WTC11 (cell line): ENCODE data around the gene FGD3. TPM values are rescaled to one million over a fixed set of nuclear protein-coding genes. Genes with fewer than 3 reads are reported as not detected.

Source experiments
- ATAC-seq: fragments of 200-7000 bp; cut with Tn5 transposase; 2 replicates; pipeline ENCODE4 v1.10.0; 2021; ENCODE audit warnings: mild to moderate bottlenecking, moderate library complexity
- CTCF ChIA-PET: fragments of 300-600 bp; sonication (Branson Sonifier 250); formaldehyde crosslinking; loops from one replicate; lab custom pipeline; 2021; ENCODE audit warnings: antibody characterized with exemption; lab: Charles Lee
- POLR2A ChIA-PET: fragments of 350-600 bp; sonication (Branson Sonifier 250); formaldehyde crosslinking; loops from one replicate; lab custom pipeline; 2021; ENCODE audit warnings: antibody characterized with exemption; lab: Charles Lee
- DNase-seq: peaks from one replicate; pipeline ENCODE4 v3.0.0; 2021; ENCODE audit warnings: low spot score
- H3K27ac Mint-ChIP-seq: 2 replicates; pipeline ENCODE4 v1.8.0; 2021; ENCODE audit warnings: mixed read lengths
- H3K27me3 Mint-ChIP-seq: 2 replicates; pipeline ENCODE4 v1.8.0; 2021; ENCODE audit warnings: low read depth, mild to moderate bottlenecking, moderate library complexity, mixed read lengths
- H3K36me3 Mint-ChIP-seq: 2 replicates; pipeline ENCODE4 v1.8.0; 2021; ENCODE audit warnings: mixed read lengths
- H3K4me1 Mint-ChIP-seq: 2 replicates; pipeline ENCODE4 v1.8.0; 2022; ENCODE audit warnings: mixed read lengths
- H3K4me3 Mint-ChIP-seq: 2 replicates; pipeline ENCODE4 v1.8.0; 2021; ENCODE audit warnings: mild to moderate bottlenecking, moderate library complexity, mixed read lengths
- H3K9me3 Mint-ChIP-seq: 2 replicates; pipeline ENCODE4 v1.8.0; 2021; ENCODE audit warnings: mixed read lengths
- E2F1 ChIP-seq: sonication (generic); formaldehyde crosslinking; IDR thresholded peaks from 2 replicates; pipeline ENCODE4 v1.8.0; 2022; ENCODE audit warnings: mild to moderate bottlenecking, missing genetic modification reagents
- E2F4 ChIP-seq: sonication (generic); formaldehyde crosslinking; IDR thresholded peaks from 2 replicates; pipeline ENCODE4 v1.8.1; 2022; ENCODE audit warnings: low read depth, mild to moderate bottlenecking, moderate library complexity, missing genetic modification reagents, borderline replicate concordance
- ELF4 ChIP-seq: sonication (generic); formaldehyde crosslinking; IDR thresholded peaks from 2 replicates; pipeline ENCODE4 v1.8.1; 2022; ENCODE audit warnings: low read depth, mild to moderate bottlenecking, moderate library complexity, missing genetic modification reagents
- GRHL2 ChIP-seq: fragments of 250-450 bp; sonication (Bioruptor Pico); IDR thresholded peaks from 2 replicates; pipeline ENCODE4 v1.8.0; 2022; ENCODE audit warnings: mild to moderate bottlenecking, moderate library complexity; ENCODE audit not compliant: insufficient replicate concordance, severe bottlenecking
- MXD4 ChIP-seq: fragments of 250-450 bp; sonication (Bioruptor Pico); IDR thresholded peaks from 2 replicates; pipeline ENCODE4 v1.8.0; 2021; ENCODE audit warnings: mild to moderate bottlenecking, moderate library complexity, borderline replicate concordance
- NR1H2 ChIP-seq: sonication (generic); formaldehyde crosslinking; IDR thresholded peaks from 2 replicates; pipeline ENCODE4 v1.9.0; 2021; ENCODE audit warnings: mild to moderate bottlenecking, moderate library complexity, missing genetic modification reagents
- OVOL2 ChIP-seq: fragments of 250-450 bp; sonication (Bioruptor Pico); IDR thresholded peaks from 2 replicates; pipeline ENCODE4 v1.9.0; 2021; ENCODE audit warnings: mild to moderate bottlenecking, borderline replicate concordance
- SMAD4 ChIP-seq: sonication (generic); formaldehyde crosslinking; IDR thresholded peaks from 2 replicates; pipeline ENCODE4 v1.8.0; 2022; ENCODE audit warnings: mild to moderate bottlenecking, missing genetic modification reagents
- STAT6 ChIP-seq: sonication (generic); formaldehyde crosslinking; conservative IDR thresholded peaks from 2 replicates; pipeline ENCODE4 v1.8.1; 2023; ENCODE audit warnings: mild to moderate bottlenecking, low read depth, missing genetic modification reagents, moderate library complexity
- ZNF138 ChIP-seq: sonication (generic); formaldehyde crosslinking; conservative IDR thresholded peaks from 2 replicates; pipeline ENCODE4 v1.8.1; 2022; ENCODE audit warnings: mild to moderate bottlenecking, moderate library complexity, missing genetic modification reagents
- ZNF281 ChIP-seq: sonication (generic); formaldehyde crosslinking; IDR thresholded peaks from 2 replicates; pipeline ENCODE4 v1.8.0; 2023; ENCODE audit warnings: mild to moderate bottlenecking, missing genetic modification reagents
- ZNF396 ChIP-seq: fragments of 250-450 bp; sonication (Bioruptor Pico); IDR thresholded peaks from 2 replicates; pipeline ENCODE4 v1.8.0; 2021; ENCODE audit warnings: mild to moderate bottlenecking, moderate library complexity, borderline replicate concordance
- ZNF423 ChIP-seq: fragments of 250-450 bp; sonication (Bioruptor Pico); IDR thresholded peaks from 2 replicates; pipeline ENCODE4 v2.1.2; 2022; ENCODE audit warnings: mild to moderate bottlenecking, moderate library complexity
- ZNF532 ChIP-seq: fragments of 250-450 bp; sonication (Bioruptor Pico); IDR thresholded peaks from 2 replicates; pipeline ENCODE4 v1.9.0; 2021; ENCODE audit warnings: mild to moderate bottlenecking, borderline replicate concordance
- ZSCAN18 ChIP-seq: fragments of 250-450 bp; sonication (Bioruptor Pico); IDR thresholded peaks from 2 replicates; pipeline ENCODE4 v2.1.2; 2022; ENCODE audit warnings: mild to moderate bottlenecking, moderate library complexity
- total RNA-seq: library from RNA; stranded (reverse); gene quantifications from 3 replicates; pipeline ENCODE4 v1.2.3, GENCODE V29; 2021

Gene FGD3
- total RNA-seq, 1 experiment from 2014 or later = 1.9 TPM

- TF ChIP-seq SMAD4 (CRISPR knock-in tag) (no peak), ZNF281 (no peak), ZNF532 (CRISPR knock-in tag) (no peak), ZSCAN18 (CRISPR knock-in tag) (no peak)
Measured at GRCh38 chr9:93048566-93049448, 101.5 kb downstream of the FGD3 start.

GRCh38 chr9:93049491-93049890 lies 102.2 kb downstream of the FGD3 start:
- ChIA-PET CTCF (interaction anchor here (2.5 kb wide), 1 partner anchor 13 kb away, joined by 12 read pairs; no protein-coding TSS in a partner anchor), POLR2A (no interaction called here)
- peaks cover 5% of the 10 kb centered on the region; the same call in 1 of the 2 replicates for H3K36me3 Mint-ChIP-seq
- TF ChIP-seq ZNF138 (CRISPR knock-in tag) (no peak), ZNF396 (CRISPR knock-in tag) (no peak), MXD4 (CRISPR knock-in tag) (no peak)
- no peak overlapping the region for H3K4me3 Mint-ChIP-seq
- peaks cover 15% of the 10 kb centered on the region for H3K4me1 Mint-ChIP-seq
- ATAC-seq = no peak
- no peak for DNase-seq
- H3K27me3 Mint-ChIP-seq = no peaks in the 10 kb centered on the region; the same call in 1 of the 2 replicates
- no peak overlapping the region for H3K27ac Mint-ChIP-seq
- H3K9me3 Mint-ChIP-seq = peaks cover 10% of the 10 kb centered on the region

More at GRCh38 chr9:93048566-93049448, 101.5 kb downstream of the FGD3 start:
- DNase-seq (no peak), ATAC-seq (no peak)
- no peak overlapping the region for H3K4me3 Mint-ChIP-seq
- peaks cover 10% of the 10 kb centered on the region for H3K4me1 Mint-ChIP-seq
- no peak overlapping the region for H3K27ac Mint-ChIP-seq
- peaks cover 5% of the 10 kb centered on the region; the same call in 1 of the 2 replicates for H3K36me3 Mint-ChIP-seq
- ChIA-PET POLR2A (no interaction called here), CTCF (interaction anchor here (2.5 kb wide), 1 partner anchor 12 kb away, joined by 12 read pairs; no protein-coding TSS in a partner anchor)
- H3K27me3 Mint-ChIP-seq = no peaks in the 10 kb centered on the region; the same call in 1 of the 2 replicates
- peaks cover 10% of the 10 kb centered on the region for H3K9me3 Mint-ChIP-seq

GRCh38 chr9:93050231-93050630 lies 102.9 kb downstream of the FGD3 start:
- H3K27ac Mint-ChIP-seq = no peak overlapping the region
- DNase-seq (no peak), ATAC-seq (no peak)
- H3K36me3 Mint-ChIP-seq = peaks cover 5% of the 10 kb centered on the region; the same call in 1 of the 2 replicates
- ChIA-PET POLR2A (interaction anchor here (0.5 kb wide), 1 partner anchor 132 kb away, joined by 5 read pairs; no protein-coding TSS in a partner anchor), CTCF (interaction anchor here (1.5 to 2.5 kb wide), 2 partner anchors 13 to 58 kb away, joined by 3 to 12 read pairs; no protein-coding TSS in a partner anchor)
- H3K4me1 Mint-ChIP-seq = peaks cover 15% of the 10 kb centered on the region
- H3K27me3 Mint-ChIP-seq = peaks cover 3% of the 10 kb centered on the region
- peaks cover 6% of the 10 kb centered on the region for H3K9me3 Mint-ChIP-seq
- no peak overlapping the region for H3K4me3 Mint-ChIP-seq
- TF ChIP-seq STAT6 (CRISPR knock-in tag) = no peak
- no peak for TF ChIP-seq E2F1 (CRISPR knock-in tag)
- TF ChIP-seq E2F4 (CRISPR knock-in tag) = no peak
- no peak for TF ChIP-seq OVOL2
- no peak for TF ChIP-seq ELF4 (CRISPR knock-in tag)
- TF ChIP-seq GRHL2 (CRISPR knock-in tag) = no peak
- TF ChIP-seq ZNF423 (CRISPR knock-in tag) = no peak
- no peak for TF ChIP-seq NR1H2 (CRISPR knock-in tag)
